K562 (cell line): ENCODE measurements around the gene TEX9. TPM values are rescaled to one million over a fixed set of nuclear protein-coding genes. Genes with fewer than 3 reads are reported as not detected.

Experiments used
- ARID2 ChIP-seq: fragments of 450-650 bp; IDR thresholded peaks from 2 replicates; pipeline ENCODE4 v1.6.1; 2017; ENCODE audit warnings: antibody characterized with exemption, mild to moderate bottlenecking
- CTCF ChIP-seq, 3 experiments: IDR thresholded peaks in 2 of 3; conservative IDR thresholded peaks in 1 of 3; 2 replicates each; pipeline ENCODE4 v1.5.1; 2011 to 2012; ENCODE audit warnings: low read length in 3 of 3, mild to moderate bottlenecking in 3 of 3, control low read depth in 2 of 3, improper control_type of control experiment in 1 of 3, inconsistent platforms in 1 of 3, low read depth in 1 of 3, mixed read lengths in 1 of 3, moderate library complexity in 1 of 3; ENCODE audit not compliant: insufficient read depth in 2 of 3
- DEAF1 ChIP-seq: fragments of 450-650 bp; formaldehyde crosslinking; IDR thresholded peaks from 2 replicates; pipeline ENCODE4 v1.4.0; 2020; ENCODE audit warnings: mild to moderate bottlenecking, moderate library complexity
- E2F6 ChIP-seq, 2 experiments: IDR thresholded peaks; 2 replicates each; pipeline ENCODE4 v1.6.1; 2011; ENCODE audit warnings: borderline replicate concordance in 1 of 2, control low read depth in 1 of 2, low read depth in 1 of 2, low read length in 1 of 2, mild to moderate bottlenecking in 1 of 2, mixed read lengths in 1 of 2, moderate library complexity in 1 of 2; ENCODE audit not compliant: insufficient read depth in 1 of 2, insufficient read length in 1 of 2, poor library complexity in 1 of 2, severe bottlenecking in 1 of 2; ENCODE audit errors: extremely low read depth in 1 of 2
- FOXA1 ChIP-seq: fragments of 450-650 bp; IDR thresholded peaks from 2 replicates; pipeline ENCODE4 v1.6.1; 2016; ENCODE audit warnings: mild to moderate bottlenecking, borderline replicate concordance
- LCOR ChIP-seq: sonication (generic); formaldehyde crosslinking; IDR thresholded peaks from 2 replicates; pipeline ENCODE4 v1.8.0; 2022; ENCODE audit warnings: mild to moderate bottlenecking, missing genetic modification reagents
- RAD21 ChIP-seq, 2 experiments: fragments of 250-450 bp in 1 of 2; fragments of 450-650 bp in 1 of 2; sonication (Bioruptor Pico) in 1 of 2; formaldehyde crosslinking in 1 of 2; IDR thresholded peaks in 1 of 2; conservative IDR thresholded peaks in 1 of 2; 2 replicates each; pipeline versions ENCODE4 v1.4.0 to v1.8.0; 2020 to 2022; ENCODE audit warnings: mild to moderate bottlenecking in 2 of 2, moderate library complexity in 1 of 2
- REST ChIP-seq, 2 experiments: fragments of 450-650 bp; formaldehyde crosslinking in 1 of 2; IDR thresholded peaks; 2 replicates each; pipeline versions ENCODE4 v1.4.0 to v1.6.1; 2014 to 2020; ENCODE audit warnings: mild to moderate bottlenecking in 2 of 2, borderline replicate concordance in 1 of 2, low read depth in 1 of 2
- SMC3 ChIP-seq: conservative IDR thresholded peaks from 2 replicates; pipeline ENCODE4 v1.6.1; 2011; ENCODE audit warnings: low read depth, low read length, improper control_type of control experiment; ENCODE audit not compliant: insufficient read depth
- SOX6 ChIP-seq: fragments of 450-650 bp; IDR thresholded peaks from 2 replicates; pipeline ENCODE4 v1.6.1; 2014; ENCODE audit warnings: mild to moderate bottlenecking
- STAT5A ChIP-seq: IDR thresholded peaks from 2 replicates; pipeline ENCODE4 v1.6.1; 2012; ENCODE audit warnings: low read length, inconsistent platforms, borderline replicate concordance
- polyA plus RNA-seq, 8 experiments: library from polyadenylated mRNA; depleted of rRNA in 4 of 8; stranded (reverse) in 5 of 8; unstranded in 3 of 8; fragments of >200 nt; fragmentation: Nextera tagmentation in 2 of 8; fragmentation: Illumina TruSeq in 1 of 8; extraction: Ambion mirVana in 2 of 8; extraction: Trizol in 1 of 8; gene quantifications; 2 replicates each; pipeline versions ENCODE4 v1.2.1 to v1.2.3, GENCODE V29; 2011 to 2014; ENCODE audit warnings: inconsistent platforms in 1 of 8, missing spikeins in 1 of 8
- total RNA-seq, 7 experiments: library from RNA; depleted of rRNA in 6 of 7; stranded (reverse); fragments of >200 nt in 6 of 7; fragmentation: Illumina TruSeq in 2 of 7; extraction: Trizol in 2 of 7; gene quantifications; 2 replicates each; pipeline versions ENCODE4 v1.2.1 to v1.2.3, GENCODE V29; 2011 to 2021; ENCODE audit warnings: low replicate concordance in 1 of 7

TEX9 gene
- total and polyA plus RNA-seq, 9 of the 15 experiments (the other 6 are each of a cell fraction or from before 2014, with no cell fraction given): 0.93 to 3.6 (median 2.4) TPM

- TF ChIP-seq ARID2 (peak; percentile 40; the same call in 1 of the 2 replicates), STAT5A (no peak), RAD21 (CRISPR knock-in tag; conservative IDR thresholded peaks at IDR 0.05 in 1 of 2, IDR thresholded peaks at IDR 0.05 in 1 of 2) (peak; percentile 81 to 97), FOXA1 (no peak), DEAF1 (CRISPR knock-in tag) (0 out of 2 replicates have a peak, but pooled peaks have one; percentile 20), E2F6 (IDR thresholded peaks at IDR 0.05; ENCODE audit: borderline replicate concordance in 1 of 2, extremely low read depth in 1 of 2, insufficient read depth in 1 of 2, insufficient read length in 1 of 2, low read depth in 1 of 2, low read length in 1 of 2, poor library complexity in 1 of 2, severe bottlenecking in 1 of 2) (no peak), REST (IDR thresholded peaks at IDR 0.05; ENCODE audit: borderline replicate concordance) (peak; percentile 78; the same call in 1 of the 2 replicates), REST (CRISPR knock-in tag; IDR thresholded peaks at IDR 0.05; ENCODE audit: low read depth) (no peak), SMC3 (peak; percentile 44; the same call in 1 of the 2 replicates), SOX6 (no peak), LCOR (CRISPR knock-in tag) (no peak), CTCF (IDR thresholded peaks at IDR 0.05 in 2 of 3, conservative IDR thresholded peaks at IDR 0.05 in 1 of 3; ENCODE audit: insufficient read depth in 2 of 3, low read depth in 1 of 3, low read length in 3 of 3) (peak in 2 of 3 experiments; percentile 45 to 80; a peak in 4 of 6 replicates)
Measured at GRCh38 chr15:56428821-56429458, 63.7 kb downstream of the TEX9 start (continued).
